B cell (primary cell): ENCODE measurements around the gene USP12. TPM values are rescaled to one million over a fixed set of nuclear protein-coding genes. Genes with fewer than 3 reads are reported as not detected.
A peak's percentile ranks its signal among the peaks of the same experiment; 100 is the strongest.

Experiments used
- ATAC-seq: fragments of 200-7000 bp; cut with Tn5 transposase; one replicate; pipeline ENCODE4 v1.10.0; 2021; ENCODE audit warnings: low read depth, mild to moderate bottlenecking, moderate number of reproducible peaks, moderate library complexity
- CTCF ChIA-PET: fragments of 350-600 bp; sonication (Branson Sonifier 250); formaldehyde crosslinking; loops from one replicate; lab custom pipeline; 2021; ENCODE audit warnings: antibody characterized with exemption, inconsistent platforms; lab: Charles Lee
- POLR2A ChIA-PET: fragments of 350-600 bp; sonication (Branson Sonifier 250); formaldehyde crosslinking; loops from one replicate; lab custom pipeline; 2021; ENCODE audit warnings: antibody characterized with exemption; lab: Charles Lee
- DNase-seq: peaks from one replicate; pipeline ENCODE4 v3.0.0; 2013
- H2AFZ ChIP-seq: 2 replicates; pipeline ENCODE4 v1.6.1; 2012; ENCODE audit warnings: mild to moderate bottlenecking, low read depth, low read length; ENCODE audit not compliant: insufficient read depth, poor library complexity, severe bottlenecking
- H3K27ac ChIP-seq, 2 donors: 1 replicate in 1 of 2; 2 replicates in 1 of 2; pipeline ENCODE4 v1.5.1; 2012 to 2013; ENCODE audit warnings: low read length in 2 of 2, mild to moderate bottlenecking in 2 of 2, moderate library complexity in 1 of 2
- H3K27me3 ChIP-seq, 4 experiments: fragments of 200-600 bp in 1 of 4; sonication (generic) in 1 of 4; replicated peaks in 1 of 4; 1 replicate in 2 of 4; 2 replicates in 2 of 4; pipeline versions ENCODE4 v1.6.1 to v1.7.0; 2013 to 2016; ENCODE audit warnings: low read length in 3 of 4, mild to moderate bottlenecking in 2 of 4, mixed read lengths in 1 of 4, moderate library complexity in 1 of 4; ENCODE audit not compliant: insufficient read depth in 4 of 4, control insufficient read depth in 3 of 4; ENCODE audit errors: control extremely low read depth in 1 of 4
- H3K36me3 ChIP-seq, 2 experiments: replicated peaks in 1 of 2; 1 replicate in 1 of 2; 2 replicates in 1 of 2; pipeline versions ENCODE4 v1.6.1 to v1.7.1; 2013; ENCODE audit warnings: low read length in 1 of 2; ENCODE audit not compliant: insufficient read depth in 2 of 2, control insufficient read depth in 1 of 2; ENCODE audit errors: control extremely low read depth in 1 of 2, extremely low read depth in 1 of 2
- H3K4me1 ChIP-seq, 2 donors: fragments of 200-600 bp in 1 of 2; sonication (generic) in 1 of 2; 1 replicate in 1 of 2; 2 replicates in 1 of 2; pipeline versions ENCODE4 v1.5.1 to v1.6.1; 2013 to 2017; ENCODE audit warnings: low read length in 2 of 2; ENCODE audit not compliant: control insufficient read depth in 2 of 2, insufficient read depth in 2 of 2
- H3K4me2 ChIP-seq: replicated peaks from 2 replicates; pipeline ENCODE3; 2012; ENCODE audit warnings: mild to moderate bottlenecking, low read depth, low read length; ENCODE audit not compliant: poor library complexity, severe bottlenecking
- H3K4me3 ChIP-seq, 5 experiments: fragments of 200-600 bp in 1 of 5; sonication (generic) in 1 of 5; 1 replicate in 3 of 5; 2 replicates in 2 of 5; pipeline versions ENCODE4 v1.5.1 to v1.7.0; 2011 to 2016; ENCODE audit warnings: low read length in 4 of 5, mild to moderate bottlenecking in 4 of 5, low read depth in 2 of 5, control low read depth in 1 of 5, moderate library complexity in 1 of 5; ENCODE audit not compliant: insufficient read depth in 1 of 5; ENCODE audit errors: control extremely low read depth in 1 of 5, extremely low read depth in 1 of 5
- H3K79me2 ChIP-seq: fragments of 200-600 bp; sonication (generic); one replicate; pipeline ENCODE4 v1.6.0; 2016; ENCODE audit warnings: low read length; ENCODE audit not compliant: control insufficient read depth, insufficient read depth
- H3K9ac ChIP-seq: fragments of 200-600 bp; sonication (generic); 2 replicates; pipeline ENCODE4 v1.6.1; 2017; ENCODE audit warnings: mild to moderate bottlenecking, low read length, moderate library complexity
- H3K9me3 ChIP-seq, 3 donors: one replicate each; pipeline versions ENCODE4 v1.6.1 to v1.7.1; 2013; ENCODE audit warnings: low read length in 2 of 3; ENCODE audit not compliant: control insufficient read depth in 2 of 3, insufficient read depth in 1 of 3; ENCODE audit errors: control extremely low read depth in 1 of 3
- H4K20me1 ChIP-seq: 2 replicates; pipeline ENCODE4 v1.6.0; 2012; ENCODE audit warnings: mild to moderate bottlenecking, low read length; ENCODE audit not compliant: insufficient read depth, control insufficient read depth, poor library complexity, severe bottlenecking
- H3K27ac Mint-ChIP-seq: one replicate; pipeline ENCODE4 v1.8.0; 2021; ENCODE audit warnings: mixed read lengths
- H3K27me3 Mint-ChIP-seq: one replicate; pipeline ENCODE4 v1.8.0; 2021; ENCODE audit warnings: mixed read lengths
- H3K4me1 Mint-ChIP-seq: one replicate; pipeline ENCODE4 v1.8.0; 2021; ENCODE audit warnings: mixed read lengths
- H3K4me3 Mint-ChIP-seq: one replicate; pipeline ENCODE4 v1.8.0; 2021; ENCODE audit warnings: mixed read lengths
- H3K9me3 Mint-ChIP-seq: one replicate; pipeline ENCODE4 v1.8.0; 2022; ENCODE audit warnings: mixed read lengths; ENCODE audit not compliant: insufficient read depth
- EZH2 ChIP-seq: IDR thresholded peaks from 2 replicates; pipeline ENCODE4 v1.6.1; 2012; ENCODE audit warnings: borderline replicate concordance, low read depth, mild to moderate bottlenecking, moderate library complexity, low read length; ENCODE audit not compliant: insufficient read depth, poor library complexity, severe bottlenecking
- WGBS: methylation state at CpG from one replicate; pipeline ENCODE4 v1.1.5; 2013; ENCODE audit warnings: missing lambda C conversion rate; ENCODE audit not compliant: insufficient coverage; 5-methylcytosine and 5-hydroxymethylcytosine counted together
- intact Hi-C: fragments of 100-400 bp; cut with micrococcal nuclease; formaldehyde crosslinking; loops from one replicate; pipeline ENCODE4 v1.10.0; 2022
- polyA plus RNA-seq: library from polyadenylated mRNA; depleted of rRNA; stranded (reverse); fragments of >200 nt; gene quantifications from 2 replicates; pipeline ENCODE4 v1.2.3, GENCODE V29; 2012
- total RNA-seq, 2 donors: library from RNA; stranded (reverse); fragments of 120-200 nt in 1 of 2; gene quantifications; 1 replicate in 1 of 2; 2 replicates in 1 of 2; pipeline versions ENCODE4 v1.2.3 to v1.2.4, GENCODE V29; 2013 to 2022
- TF ChIP-seq, protein P1 (sequence below): fragments of 200-600 bp; IDR thresholded peaks from one replicate; pipeline ENCODE4 v1.8.0; 2022; ENCODE audit warnings: antibody characterized with exemption, mild to moderate bottlenecking

Gene USP12
- total and polyA plus RNA-seq, 2 donors (not counting 1 experiment from before 2014, with no cell fraction given): 21.7 to 46.3 TPM

DNA sequence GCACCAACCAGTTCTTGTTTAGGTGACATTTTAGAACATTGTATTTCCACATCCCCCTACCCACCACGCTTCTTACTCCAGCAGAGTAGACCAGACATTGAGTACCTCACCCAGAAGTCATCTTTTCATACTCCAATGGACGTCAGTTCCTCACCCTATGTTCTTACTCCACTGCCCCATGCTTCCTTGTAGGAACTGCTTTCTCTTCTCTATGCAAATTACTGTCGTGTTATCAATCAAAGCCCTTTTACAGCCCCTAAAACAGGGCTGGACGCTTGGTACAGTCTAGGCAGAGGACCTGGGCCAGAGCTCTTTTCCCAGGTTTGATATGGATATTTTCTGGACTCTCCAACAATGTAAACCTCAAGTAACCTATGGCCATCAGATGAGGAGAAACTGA is 58.2 kb downstream of the USP12 start:
- Histone ChIP-seq H3K36me3 (peaks cover 3 to 10% of the 10 kb centered on the region in 2 experiments), H4K20me1 (peaks cover 50% of the 10 kb centered on the region), H2AFZ (no peak overlapping the region), H3K9me3 (peaks cover 0 to 1% (median 0%) of the 10 kb centered on the region in 3 donors), H3K9ac (no peak overlapping the region), H3K27ac (peak overlapping the region in 1 of 2 donors; percentile 32), H3K79me2 (peaks cover 83% of the 10 kb centered on the region), H3K4me3 (no peak overlapping the region), H3K4me2 (peak overlapping the region; percentile 32), H3K27me3 (no peaks in the 10 kb centered on the region), H3K4me1 (peaks cover 11 to 21% of the 10 kb centered on the region in 2 donors)
- TF ChIP-seq, protein P1, sequence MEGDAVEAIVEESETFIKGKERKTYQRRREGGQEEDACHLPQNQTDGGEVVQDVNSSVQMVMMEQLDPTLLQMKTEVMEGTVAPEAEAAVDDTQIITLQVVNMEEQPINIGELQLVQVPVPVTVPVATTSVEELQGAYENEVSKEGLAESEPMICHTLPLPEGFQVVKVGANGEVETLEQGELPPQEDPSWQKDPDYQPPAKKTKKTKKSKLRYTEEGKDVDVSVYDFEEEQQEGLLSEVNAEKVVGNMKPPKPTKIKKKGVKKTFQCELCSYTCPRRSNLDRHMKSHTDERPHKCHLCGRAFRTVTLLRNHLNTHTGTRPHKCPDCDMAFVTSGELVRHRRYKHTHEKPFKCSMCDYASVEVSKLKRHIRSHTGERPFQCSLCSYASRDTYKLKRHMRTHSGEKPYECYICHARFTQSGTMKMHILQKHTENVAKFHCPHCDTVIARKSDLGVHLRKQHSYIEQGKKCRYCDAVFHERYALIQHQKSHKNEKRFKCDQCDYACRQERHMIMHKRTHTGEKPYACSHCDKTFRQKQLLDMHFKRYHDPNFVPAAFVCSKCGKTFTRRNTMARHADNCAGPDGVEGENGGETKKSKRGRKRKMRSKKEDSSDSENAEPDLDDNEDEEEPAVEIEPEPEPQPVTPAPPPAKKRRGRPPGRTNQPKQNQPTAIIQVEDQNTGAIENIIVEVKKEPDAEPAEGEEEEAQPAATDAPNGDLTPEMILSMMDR: no peak
- no peak for TF ChIP-seq EZH2
- H3K9me3 Mint-ChIP-seq: no peaks in the 10 kb centered on the region
- H3K27ac Mint-ChIP-seq: peak overlapping the region; percentile 5
- peak overlapping the region; percentile 53 for H3K4me3 Mint-ChIP-seq
- ATAC-seq (no peak), DNase-seq (peak; percentile 18)
- WGBS: 75% methylated on average over 1 of the region's 4 CpGs
- peaks cover 46% of the 10 kb centered on the region for H3K4me1 Mint-ChIP-seq
- POLR2A ChIA-PET: no interaction called here
- CTCF ChIA-PET: no interaction called here
- intact Hi-C loops: loop anchor here (5.0 kb wide), 1 partner anchor 34 kb away; no protein-coding TSS in a partner anchor
- H3K27me3 Mint-ChIP-seq: no peaks in the 10 kb centered on the region

GRCh38 chr13:27112006-27112405 is 59.6 kb downstream of the USP12 start:
- Histone ChIP-seq H3K27me3 (no peaks in the 10 kb centered on the region), H3K4me2 (no peak overlapping the region), H3K4me3 (no peak overlapping the region), H3K9ac (no peak overlapping the region), H3K4me1 (peaks cover 9 to 21% of the 10 kb centered on the region in 2 donors), H4K20me1 (peaks cover 36% of the 10 kb centered on the region), H3K27ac (no peak overlapping the region), H2AFZ (no peak overlapping the region), H3K79me2 (peaks cover 75% of the 10 kb centered on the region), H3K9me3 (peaks cover 0 to 1% (median 0%) of the 10 kb centered on the region in 3 donors), H3K36me3 (peaks cover 3 to 10% of the 10 kb centered on the region in 2 experiments)
- Mint-ChIP-seq H3K27me3 (no peaks in the 10 kb centered on the region), H3K4me3 (no peak overlapping the region), H3K4me1 (peaks cover 42% of the 10 kb centered on the region), H3K9me3 (no peaks in the 10 kb centered on the region), H3K27ac (no peak overlapping the region)
- no peak for TF ChIP-seq EZH2
- TF ChIP-seq, protein P1: no peak
- POLR2A ChIA-PET: interaction anchor here (0.7 kb wide), 1 partner anchor 36 kb away, joined by 4 read pairs; no protein-coding TSS in a partner anchor
- DNase-seq: no peak
- CTCF ChIA-PET: no interaction called here
- no peak for ATAC-seq
- intact Hi-C loops: loop anchor here (5.0 kb wide), 1 partner anchor 35 kb away; no protein-coding TSS in a partner anchor
